GM18502 (cell line): Measurements from ENCODE around the gene GALNT14.
"Not testable (repeated sequence)": the region's sequence is repeated elsewhere in the genome, so short reads cannot be mapped to it uniquely, and the experiment has no call there.

Source experiments
- ATAC-seq: cut with Tn5 transposase; IDR thresholded peaks from one replicate; pipeline ENCODE4 v1.9.1; 2021; ENCODE audit warnings: mild to moderate bottlenecking; ENCODE audit not compliant: unreplicated experiment, poor library complexity

The GALNT14 gene

DNA sequence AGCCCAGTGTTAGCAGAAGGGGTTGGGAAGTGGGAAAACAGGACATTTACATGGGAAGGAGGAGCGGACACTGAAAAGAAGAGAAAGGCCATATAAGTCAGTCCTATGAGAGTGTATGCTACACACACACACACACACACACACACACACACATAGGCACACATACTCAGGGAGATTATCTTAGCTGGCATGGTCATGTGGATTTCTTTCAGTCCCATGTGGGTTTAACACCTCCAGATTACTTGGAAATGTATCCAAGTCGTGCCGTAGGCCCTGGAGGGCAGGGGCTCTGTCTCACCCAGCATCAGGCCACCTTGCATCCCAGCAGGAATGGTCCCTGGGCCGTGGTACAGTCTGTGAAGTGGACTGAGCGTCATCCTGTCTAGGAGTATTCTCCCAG, 217.7 kb downstream of the GALNT14 start:
- ATAC-seq = no peak

DNA sequence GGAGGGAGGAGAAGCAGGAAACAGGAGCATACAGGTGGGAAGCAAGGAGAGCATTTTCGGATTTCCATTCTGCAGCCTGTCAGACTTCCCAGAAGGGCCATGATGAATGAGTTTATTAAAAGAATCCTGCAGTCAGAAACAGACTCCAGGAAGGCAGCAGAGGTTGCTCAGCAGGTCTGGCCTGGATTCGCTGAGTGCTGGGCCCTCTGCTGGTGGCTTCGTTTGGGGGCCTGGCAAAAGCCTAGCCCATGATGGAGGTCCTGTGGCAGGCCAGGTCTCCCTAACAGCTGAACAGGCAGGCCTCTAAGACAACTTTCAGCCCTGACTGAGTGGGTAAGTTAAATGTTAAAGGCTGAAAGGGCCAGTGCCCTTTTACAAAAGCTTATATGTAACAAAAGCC, 222.8 kb downstream of the GALNT14 start:
- no peak for ATAC-seq

DNA sequence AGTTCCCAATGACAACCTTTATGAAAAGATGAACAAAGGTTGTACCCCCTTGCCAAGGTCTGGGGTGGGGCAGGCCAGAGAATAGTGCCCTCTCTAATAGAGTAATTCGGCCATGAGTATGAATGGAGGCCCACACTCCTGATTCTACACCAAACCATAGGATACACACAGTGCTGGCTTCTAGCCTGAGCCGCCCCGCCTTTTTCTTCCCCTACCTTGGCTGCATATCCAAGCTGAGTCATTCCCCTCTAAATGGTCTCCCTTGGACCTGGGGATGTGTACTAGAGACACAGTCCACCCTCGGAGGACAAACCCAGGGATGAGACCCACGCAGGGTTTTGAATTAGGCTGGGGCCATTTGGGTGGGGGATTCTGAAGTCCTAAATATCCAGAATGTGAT, 223.8 kb downstream of the GALNT14 start:
- no peak for ATAC-seq

DNA sequence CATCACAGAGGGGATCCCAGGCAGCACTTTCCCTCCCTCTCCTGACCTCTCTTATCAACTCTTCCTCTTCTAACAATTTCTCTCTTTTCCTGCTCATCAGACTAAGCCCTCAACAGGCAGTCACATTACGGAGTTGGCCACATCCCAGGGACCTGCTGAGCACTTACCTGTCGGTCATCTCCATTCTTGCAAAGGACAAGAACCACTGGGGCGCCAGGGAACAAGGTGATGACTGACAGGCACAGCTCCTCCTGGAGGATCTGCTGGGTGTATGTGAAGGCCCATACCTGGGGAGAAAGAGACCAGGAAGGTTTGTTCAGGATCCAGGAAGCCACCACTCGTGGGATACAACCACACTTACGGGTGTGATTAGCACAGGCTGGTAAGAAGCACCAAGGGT, 226.2 kb downstream of the GALNT14 start:
- ATAC-seq = no peak

DNA sequence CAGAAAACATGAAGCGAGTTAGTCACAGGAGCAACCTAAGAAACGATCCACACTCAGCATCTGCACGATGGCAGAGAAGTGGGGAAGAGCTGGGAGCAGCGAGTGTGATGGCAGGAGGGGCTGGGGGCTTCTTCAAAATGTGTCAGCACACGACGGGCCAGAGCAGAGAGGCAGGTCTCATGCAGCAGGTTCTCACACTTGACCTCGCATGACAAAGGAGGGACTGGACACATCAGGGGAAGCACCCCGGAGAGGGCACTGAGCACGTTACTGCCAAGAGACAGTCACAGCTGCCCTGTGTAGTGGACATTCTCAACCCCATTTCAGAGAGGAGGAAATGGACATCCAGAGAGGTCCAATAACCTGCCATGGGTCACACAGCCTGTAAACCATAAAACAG, 226.9 kb downstream of the GALNT14 start:
- no peak for ATAC-seq

DNA sequence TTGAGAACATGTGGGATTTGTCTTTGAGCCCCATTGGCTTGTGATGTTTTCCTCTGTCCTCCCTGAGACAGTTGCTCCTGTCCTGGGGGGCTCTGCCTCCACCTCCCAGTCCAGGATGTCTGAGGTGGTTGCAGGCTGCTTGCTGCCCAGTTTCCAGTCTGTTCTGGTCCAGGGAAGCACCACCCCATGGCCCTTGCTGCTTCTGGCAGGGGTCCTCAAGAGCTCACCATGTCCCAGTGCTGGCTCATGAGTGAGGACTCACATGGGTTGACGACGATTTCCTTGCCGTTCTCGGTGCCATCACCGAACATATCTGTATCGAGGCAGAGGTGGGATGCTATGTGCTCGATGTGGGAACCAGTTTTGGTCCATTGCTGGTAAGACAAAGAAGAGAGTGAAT, 227.6 kb downstream of the GALNT14 start:
- no peak for ATAC-seq

DNA sequence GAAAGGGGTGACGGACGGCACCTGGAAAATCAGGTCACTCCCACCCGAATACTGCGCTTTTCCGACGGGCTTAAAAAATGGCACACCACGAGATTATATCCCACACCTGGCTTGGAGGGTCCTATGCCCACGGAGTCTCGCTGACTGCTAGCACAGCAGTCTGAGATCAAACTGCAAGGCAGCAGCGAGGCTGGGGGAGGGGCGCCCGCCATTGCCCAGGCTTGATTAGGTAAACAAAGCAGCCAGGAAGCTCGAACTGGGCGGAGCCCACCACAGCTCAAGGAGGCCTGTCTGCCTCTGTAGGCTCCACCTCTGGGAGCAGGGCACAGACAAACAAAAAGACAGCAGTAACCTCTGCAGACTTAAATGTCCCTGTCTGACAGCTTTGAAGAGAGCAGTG, 233.8 kb downstream of the GALNT14 start:
- ATAC-seq = not testable (repeated sequence)

DNA sequence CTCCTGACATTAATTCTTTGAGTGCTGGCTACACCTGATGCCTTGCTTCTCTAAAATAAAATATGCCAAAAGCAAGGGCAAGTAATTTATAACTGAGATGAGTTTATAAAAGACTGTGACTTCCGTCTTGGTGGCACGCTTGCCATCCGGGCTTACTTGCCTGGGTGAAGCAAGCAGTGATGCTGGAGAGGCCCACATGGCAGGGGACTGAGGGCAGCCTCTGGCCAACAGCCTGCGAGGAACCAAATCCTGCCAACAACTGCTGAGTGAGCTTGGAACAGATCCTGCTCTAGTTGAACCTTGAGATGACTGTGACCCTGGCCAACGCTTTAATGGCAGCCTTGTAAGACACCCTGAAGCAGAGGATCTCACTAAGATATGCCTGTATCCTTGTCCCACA, 234.9 kb downstream of the GALNT14 start:
- no peak for ATAC-seq

DNA sequence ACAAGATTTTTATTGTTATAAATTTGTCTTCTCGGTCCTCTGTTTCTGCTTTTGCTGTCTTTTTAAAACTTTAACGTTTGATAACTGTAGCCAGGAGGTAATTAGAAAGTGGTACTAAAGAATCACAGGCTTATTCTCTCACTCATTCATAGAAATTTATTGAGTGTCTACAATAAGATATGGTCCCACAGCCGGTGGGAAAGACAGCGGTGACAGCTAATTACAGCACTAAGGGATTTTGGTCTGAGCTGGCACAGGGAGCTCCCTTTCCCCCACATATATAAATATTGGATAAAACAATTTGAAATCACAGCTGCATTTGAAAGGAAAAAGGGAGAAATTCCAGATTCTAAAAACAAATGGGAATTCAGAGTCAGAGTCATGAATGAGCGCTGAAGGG, 237.9 kb downstream of the GALNT14 start:
- ATAC-seq = no peak

DNA sequence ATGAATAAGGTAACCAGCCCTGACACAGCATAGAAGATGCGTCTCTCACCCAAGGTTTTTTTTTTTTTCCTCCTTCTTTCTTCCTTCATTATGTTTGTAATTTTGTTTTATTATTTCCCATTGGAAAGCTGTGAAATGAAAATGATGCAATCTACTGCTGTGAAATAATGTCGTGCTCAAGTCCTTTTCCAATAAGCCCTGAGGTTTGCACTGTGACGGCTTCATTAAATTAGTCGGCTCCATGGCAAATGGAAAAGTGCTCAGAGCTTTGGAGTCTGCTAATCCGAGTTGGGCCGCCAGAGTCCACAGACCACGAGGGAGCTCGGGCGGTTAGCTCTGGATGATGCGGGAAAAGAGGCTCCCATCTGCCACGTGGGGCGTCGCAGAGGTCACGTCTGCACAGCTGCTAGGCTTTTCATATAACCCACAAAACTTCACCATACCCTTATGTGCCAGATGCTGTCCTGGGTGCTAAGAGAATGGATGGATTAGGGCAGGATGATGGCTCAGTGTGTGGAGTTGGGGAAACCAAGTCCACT, 238.7 kb downstream of the GALNT14 start:
- ATAC-seq = no peak

DNA sequence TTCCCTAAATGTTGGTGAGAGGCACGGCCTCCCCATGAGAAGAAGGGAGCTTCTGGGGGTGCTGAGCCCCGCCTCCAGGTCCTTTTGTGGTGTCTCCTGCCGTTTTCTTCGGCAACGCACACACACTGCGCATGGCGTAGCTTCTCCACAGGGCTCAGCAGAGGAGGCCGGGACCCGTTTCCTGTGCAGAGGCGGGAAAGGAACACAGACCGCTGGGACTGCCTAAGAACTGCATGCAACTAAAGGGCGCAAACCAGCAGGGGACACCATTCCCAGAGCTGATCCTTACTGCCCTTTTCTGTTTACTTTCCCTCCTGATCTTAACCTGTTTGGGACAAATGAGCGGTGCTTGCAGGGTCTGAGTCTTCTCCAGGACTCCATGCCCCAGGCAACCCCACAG, 240.7 kb downstream of the GALNT14 start:
- ATAC-seq = no peak

DNA sequence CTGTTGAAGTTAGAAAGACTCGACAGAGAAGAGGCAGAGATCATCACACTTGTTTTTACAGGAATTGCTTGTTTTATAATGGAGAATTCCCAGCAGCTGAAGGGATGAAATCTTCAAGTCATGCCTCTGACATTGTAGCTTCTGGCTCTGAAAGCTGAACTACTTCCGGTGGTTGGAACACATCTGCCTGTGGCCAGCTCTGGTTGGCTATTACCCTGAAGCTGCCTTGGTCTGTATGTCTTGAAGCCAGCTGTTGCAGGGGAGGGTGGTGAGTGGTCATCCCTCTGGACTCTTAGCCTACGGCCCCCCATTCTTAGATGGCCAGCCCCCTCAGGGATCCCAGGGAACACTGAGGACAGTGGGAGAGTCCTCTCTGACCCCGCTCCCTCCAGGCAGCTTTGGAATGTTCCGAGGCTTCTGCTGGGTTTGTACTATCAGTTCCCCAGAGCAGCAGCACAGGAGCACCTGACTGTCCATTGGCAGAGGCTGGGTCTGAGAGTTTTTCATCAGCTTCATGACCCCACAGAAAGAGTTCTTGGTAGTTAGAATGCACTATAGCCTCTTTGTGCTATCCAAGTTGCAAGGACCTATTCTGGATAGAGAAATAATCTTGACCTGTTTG, 243.6 kb downstream of the GALNT14 start:
- no peak for ATAC-seq

DNA sequence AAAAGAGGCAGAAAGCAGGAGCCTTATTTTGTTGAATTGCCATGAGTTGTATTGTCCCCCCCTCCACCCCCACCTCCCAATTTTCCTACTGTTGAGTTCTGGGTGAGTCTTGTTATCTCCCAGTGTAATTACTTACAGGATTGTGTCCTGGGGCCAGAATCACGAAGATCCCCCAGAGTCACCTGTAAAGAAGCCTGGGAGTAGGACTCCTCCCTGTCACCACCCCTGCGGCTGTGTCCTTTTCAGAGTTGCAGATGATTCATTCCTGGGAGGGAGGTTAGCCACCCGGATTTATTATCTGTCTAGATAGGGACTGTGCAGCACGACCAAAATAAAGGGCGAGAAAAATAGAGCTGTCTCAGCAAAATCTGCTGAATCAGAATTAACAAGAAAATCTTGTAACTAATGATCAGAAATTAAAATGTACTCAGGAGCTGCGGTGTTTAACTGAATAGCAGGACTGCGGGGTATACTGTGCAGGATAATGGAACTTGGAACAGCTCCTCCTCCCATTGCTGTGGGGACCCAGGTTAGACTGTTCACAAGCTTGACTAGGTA, 249.3 kb downstream of the GALNT14 start:
- no peak for ATAC-seq

DNA sequence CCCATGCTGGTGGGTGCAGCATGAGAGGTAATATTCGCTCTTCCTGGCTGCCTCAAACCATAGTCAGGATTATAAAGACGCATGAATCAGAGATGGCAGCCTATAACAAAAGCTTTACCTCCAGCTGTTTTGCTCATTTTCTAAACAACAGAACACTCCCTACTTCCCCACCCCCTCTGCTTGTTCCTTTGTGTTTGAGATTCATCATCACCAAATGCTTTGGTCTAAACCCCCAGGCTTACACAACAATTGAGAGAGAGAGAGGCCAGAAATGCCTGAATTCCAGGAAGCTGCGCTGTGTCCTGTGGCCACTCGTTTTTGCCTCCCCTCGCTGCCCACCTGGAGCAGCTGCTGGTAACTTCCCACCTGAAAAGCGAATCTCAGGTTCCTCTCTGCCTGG, 252.2 kb downstream of the GALNT14 start:
- ATAC-seq = no peak

DNA sequence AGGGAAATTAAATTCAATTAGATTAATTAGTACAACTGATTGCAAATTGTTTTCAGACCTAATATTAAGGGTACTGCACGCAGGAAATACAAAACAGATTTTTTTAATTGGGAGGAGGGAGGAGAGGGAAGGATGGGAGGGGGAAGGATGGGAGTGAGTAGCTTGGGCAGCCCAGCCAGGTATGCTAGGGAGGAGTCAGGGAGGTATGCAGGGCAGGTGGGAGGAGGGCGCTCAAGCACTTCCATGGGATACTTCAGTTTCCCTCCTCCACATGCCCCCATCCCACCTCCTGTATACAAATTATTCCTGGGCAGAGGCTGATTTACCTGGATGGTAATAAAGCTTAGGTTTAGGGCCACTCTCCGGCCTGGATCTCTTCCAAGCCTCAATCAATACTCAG, 254.4 kb downstream of the GALNT14 start:
- ATAC-seq = no peak

DNA sequence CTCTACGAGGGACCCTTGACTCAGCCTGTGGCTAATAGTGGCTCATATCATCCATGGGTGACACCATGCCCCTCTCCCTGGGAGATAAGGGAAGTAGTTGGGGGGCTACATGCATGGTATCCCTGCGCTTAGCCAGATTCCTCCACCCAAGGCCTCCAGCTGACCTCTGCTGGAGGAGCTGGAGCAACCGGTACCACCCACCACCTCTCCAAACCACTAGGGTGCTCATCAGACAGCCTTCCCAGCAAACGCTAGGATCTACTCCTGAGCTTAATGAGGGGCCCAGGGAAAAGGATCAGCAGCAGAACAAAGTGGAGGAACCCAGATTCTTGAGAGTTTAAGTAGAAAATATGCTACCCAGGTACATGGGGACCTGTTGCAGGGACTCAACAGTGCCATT, 255.1 kb downstream of the GALNT14 start:
- ATAC-seq = no peak

DNA sequence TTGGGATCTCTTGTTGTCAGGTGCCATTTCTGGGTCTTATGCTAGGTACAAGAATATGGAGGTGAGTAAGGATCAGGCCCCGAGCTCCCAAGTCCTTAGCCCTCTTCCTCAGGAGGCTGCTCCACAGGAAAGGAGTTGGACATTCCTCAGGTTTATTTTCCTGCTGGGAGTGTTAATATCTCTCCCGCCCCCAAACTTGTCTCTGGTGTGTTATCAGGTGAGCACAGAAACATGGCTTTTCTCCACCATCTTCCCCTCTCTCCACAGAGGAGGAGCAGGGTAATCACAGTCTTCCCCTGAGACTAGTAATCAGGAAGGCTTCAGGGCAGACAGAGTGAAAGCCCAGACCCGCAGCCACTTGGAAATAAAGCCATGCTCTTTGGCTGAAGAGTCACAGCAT, 257.7 kb downstream of the GALNT14 start:
- ATAC-seq = no peak

DNA sequence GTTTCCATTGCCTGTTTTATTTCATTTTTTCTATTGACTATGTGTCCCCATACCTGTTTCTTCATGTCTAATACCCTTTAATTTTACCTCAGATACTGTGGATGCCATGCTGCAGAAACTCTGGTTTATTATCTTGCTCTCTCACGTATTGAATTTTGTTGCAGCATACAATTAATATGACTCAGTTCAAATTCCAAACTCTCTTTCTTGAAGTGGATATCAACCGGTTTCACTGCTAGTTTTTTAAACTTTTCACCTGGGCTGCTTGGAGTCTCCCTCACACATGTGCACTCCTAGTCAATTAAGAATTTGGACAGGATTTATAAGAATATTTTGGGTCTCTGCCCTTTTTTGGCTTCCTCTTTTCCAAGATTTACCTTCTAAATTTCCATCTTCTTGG, 260.4 kb downstream of the GALNT14 start:
- no peak for ATAC-seq

DNA sequence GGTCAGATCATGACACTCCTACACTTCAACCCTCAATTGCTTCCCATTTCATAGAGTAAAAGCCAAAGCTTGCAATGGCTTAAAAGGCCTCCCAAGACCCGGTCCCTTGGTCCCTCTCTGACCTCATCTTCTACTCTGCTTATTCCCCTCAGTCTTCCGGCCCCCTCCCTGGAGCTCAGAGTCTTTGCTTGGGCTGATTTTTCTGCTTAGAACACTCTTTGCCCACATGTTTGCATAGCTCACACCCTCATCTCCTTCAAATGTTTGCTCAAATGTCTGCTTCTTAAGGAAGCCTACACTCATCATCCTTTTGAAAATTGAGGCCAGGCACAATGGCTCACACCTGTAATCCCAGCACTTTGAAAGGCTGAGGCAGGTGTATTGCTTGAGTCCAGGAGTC, 265.4 kb downstream of the GALNT14 start:
- ATAC-seq = no peak

DNA sequence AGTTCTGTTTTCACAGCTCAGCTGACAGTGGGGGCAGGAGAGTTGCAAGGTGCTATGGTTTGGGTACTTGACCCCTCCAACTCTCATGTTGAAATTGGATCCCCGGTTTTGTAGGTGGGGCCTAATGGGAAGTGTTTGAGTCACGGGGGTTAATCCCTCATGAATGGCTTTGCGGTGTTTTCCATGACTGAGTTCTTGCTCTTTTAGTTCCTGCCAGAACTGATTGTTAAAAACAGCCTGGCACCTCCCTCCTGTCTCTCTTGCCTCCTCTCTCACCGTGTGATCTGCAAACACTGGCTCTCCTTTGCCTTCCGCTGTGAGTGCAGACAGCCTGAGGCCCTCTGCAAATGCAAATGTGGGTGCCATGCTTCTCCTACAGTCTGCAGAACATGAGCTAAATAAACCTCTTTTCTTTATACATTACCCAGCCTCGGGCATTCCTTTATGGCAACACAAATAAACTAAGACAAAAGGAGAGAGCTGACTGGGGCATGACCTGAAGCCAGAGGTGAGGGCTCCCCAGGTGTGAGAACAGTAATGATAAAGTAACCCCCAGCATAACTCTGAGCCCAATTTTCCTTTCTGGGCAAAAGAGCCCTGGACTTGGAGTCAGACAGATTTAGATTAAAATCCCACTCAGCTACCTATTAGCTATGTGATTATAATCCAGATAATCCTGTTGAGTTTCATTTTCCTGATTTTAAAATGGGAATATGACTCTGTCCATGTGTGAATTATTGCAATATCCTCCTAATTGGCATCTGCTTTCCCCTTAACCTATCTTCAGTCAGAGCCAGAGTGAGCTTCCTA, 266.1 kb downstream of the GALNT14 start:
- ATAC-seq = no peak

DNA sequence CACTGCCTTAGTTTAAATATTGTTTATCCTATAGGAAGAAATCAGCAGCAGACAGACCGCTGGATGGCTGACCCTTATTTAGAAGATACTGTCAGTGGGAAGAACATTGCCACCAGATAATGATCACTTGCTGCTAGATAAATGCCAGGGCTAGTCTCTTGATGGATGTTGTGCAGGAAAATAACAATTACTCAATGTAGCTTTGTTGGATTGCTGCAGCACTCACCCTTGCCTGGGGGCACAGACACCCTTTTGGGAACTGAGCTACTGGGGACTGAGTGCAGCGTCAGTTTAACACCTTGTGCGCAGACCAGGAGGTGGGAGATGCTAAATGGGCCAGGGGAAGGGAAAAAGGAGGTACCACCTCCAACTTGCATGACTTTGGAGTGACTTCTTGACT, 266.8 kb downstream of the GALNT14 start:
- no peak for ATAC-seq

DNA sequence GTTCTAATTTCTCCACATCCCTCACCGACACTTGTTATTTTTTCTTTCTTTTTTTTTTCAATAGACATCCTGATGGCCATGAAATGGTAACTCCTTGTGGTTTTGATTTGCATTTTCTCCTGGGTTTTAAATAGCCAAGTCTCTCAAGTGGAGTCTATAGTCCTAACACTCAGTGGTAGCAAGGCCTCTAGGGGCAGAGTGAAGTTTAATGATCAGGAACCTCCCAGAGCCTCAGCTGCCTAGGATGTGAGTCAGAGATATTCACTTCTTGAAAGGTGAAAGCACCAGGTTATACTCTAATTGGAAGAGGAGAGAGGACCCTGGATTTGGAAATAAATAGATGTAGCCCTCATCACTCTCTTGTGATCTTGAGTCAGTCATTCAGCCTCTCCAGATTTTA, 268.3 kb downstream of the GALNT14 start:
- ATAC-seq = no peak
